ENCODE results near the gene CLEC1B.

GRCh38 chr12:10025236-10025635 is 26.3 kb upstream of the CLEC1B start:
- TF ChIP-seq TAF1 (IDR thresholded peaks at IDR 0.05; ENCODE audit: control insufficient read depth, extremely low read depth, insufficient read depth, low read length, severe bottlenecking) (no peak), ETV6 (IDR thresholded peaks at IDR 0.05; ENCODE audit: borderline replicate concordance in 1 of 2, low read depth in 2 of 2, low read length in 1 of 2) (no peak), ETV6 (CRISPR knock-in tag; IDR thresholded peaks at IDR 0.05; ENCODE audit: borderline replicate concordance) (no peak), RBFOX2 (IDR thresholded peaks at IDR 0.05; ENCODE audit: low read depth, low read length) (no peak), CTCF (IDR thresholded peaks at IDR 0.05 in 2 of 3, conservative IDR thresholded peaks at IDR 0.05 in 1 of 3; ENCODE audit: insufficient read depth in 2 of 3, low read depth in 1 of 3, low read length in 3 of 3) (no peak), TSHZ1 (CRISPR knock-in tag; IDR thresholded peaks at IDR 0.05) (no peak), POLR2A (conservative IDR thresholded peaks at IDR 0.05) (no peak), ZNF431 (CRISPR knock-in tag; IDR thresholded peaks at IDR 0.05) (no peak), ZFX (CRISPR knock-in tag; IDR thresholded peaks at IDR 0.05) (no peak), ZNF384 (IDR thresholded peaks at IDR 0.05; ENCODE audit: low read depth, low read length) (no peak)
